NCI-H1092 treated with DMSO at 0.1 percent for 48 hours (cell line): ENCODE measurements around the gene TOE1.
"Not testable (repeated sequence)": the region's sequence is repeated elsewhere in the genome, so short reads cannot be mapped to it uniquely, and the experiment has no call there.

Experiments
- DNase-seq: peaks from one replicate; lab custom pipeline; 2025; lab: John Stamatoyannopoulos, UW

The TOE1 gene

GRCh38 chr1:45339789-45340558 lies at the start of gene TOE1, which contains the start of gene MUTYH:
Gene TOE1, plus strand, starts transcription at chr1:45340170. Its CDS starts 83 bp downstream, at chr1:45340253.
Gene MUTYH, minus strand, starts transcription at chr1:45340440. Its CDS starts 5,935 bp downstream, at chr1:45334505.
- DNase-seq = peak; percentile 97

DNA sequence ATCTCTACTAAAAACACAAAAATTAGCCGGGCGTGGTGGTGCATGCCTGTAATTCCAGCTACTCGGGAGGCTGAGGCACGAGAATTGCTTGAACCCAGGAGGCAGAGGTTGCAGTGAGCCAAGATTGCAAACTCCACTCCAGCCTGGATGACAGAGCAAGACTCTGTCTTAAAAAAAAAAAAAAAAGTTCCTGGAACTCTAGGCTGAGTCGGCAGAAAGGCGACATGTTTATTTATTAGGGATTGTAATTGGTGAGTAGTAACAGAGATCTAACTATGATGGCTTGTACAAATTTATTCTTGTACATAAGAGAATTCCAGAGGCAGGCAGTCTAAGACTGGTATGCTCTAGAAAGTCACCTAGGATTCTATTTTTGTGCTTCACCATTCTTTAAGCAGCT lies 49.0 kb upstream of the TOE1 start:
- DNase-seq = not testable (repeated sequence)

- no peak for DNase-seq
These were observed 48.3 kb upstream of the TOE1 start for GRCh38 chr1:45291716-45292115.

DNA sequence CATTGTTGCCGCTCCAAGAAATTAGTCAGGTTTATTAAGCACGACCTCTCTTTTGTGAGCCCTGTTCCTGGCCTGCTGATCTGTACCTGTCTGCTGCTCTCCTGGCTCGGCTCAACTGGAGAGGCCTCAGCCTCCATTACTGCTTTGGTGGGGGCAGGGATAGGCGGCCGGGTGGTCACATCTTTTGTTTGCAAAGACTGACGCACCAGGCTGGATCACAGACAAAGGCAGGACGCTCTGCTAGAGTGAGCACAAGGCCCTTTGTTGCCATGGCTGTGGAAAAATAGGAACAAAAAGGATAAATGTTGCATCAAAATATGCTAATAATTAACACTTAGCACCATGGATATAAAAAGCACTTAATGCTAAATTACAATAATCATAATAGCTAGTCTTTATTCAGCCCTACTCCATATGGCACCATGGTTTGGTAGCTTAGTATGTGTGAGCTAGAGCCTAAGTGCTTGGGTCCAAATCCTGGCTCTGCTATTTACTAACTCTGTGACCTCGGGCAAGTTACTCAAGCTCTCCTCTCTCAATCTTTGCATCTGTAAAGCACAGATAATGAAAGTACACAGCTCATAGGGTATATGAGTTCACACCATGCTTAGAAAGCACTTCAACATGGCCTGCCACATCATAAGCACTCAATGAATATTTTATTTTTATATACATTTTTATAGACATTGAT lies 42.2 kb upstream of the TOE1 start:
- no peak for DNase-seq

- no peak for DNase-seq
These were observed 40.7 kb upstream of the TOE1 start for GRCh38 chr1:45299296-45299695.

DNA sequence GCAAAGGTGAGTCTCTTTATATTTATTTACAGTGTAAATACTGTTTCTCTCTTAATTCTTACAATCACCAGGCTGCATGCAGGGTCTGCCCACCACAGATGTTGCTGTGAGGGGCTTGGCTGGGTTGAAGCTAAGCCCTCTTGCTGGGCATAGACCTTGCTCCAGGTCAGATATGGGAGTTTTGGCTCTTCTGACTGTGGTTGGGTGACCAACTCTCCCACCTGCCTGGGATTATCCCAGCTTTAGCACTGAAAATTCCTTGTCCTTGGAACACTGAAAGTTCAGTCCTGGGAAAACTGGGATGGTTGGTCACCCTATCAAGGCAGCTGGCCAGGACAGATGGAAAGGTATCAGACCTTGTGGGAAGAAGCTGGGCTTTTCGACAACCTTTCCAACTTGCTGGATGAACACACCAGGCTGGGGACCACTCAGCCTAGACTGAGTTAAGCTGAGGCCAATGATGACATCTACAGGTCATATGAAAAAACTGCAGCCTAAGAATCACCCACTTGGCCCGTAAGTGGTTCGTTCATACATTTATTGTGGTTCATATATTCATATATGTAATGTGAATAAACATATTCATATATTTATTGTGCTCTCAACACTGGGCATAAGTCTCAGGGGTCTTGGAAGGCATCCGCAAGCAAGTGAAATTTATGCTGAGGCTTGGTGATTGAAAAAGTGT lies 39.8 kb upstream of the TOE1 start:
- peak; percentile 85 for DNase-seq

- DNase-seq = no peak
These were observed 39.3 kb upstream of the TOE1 start for GRCh38 chr1:45300669-45300997.

- no peak for DNase-seq
These were observed 37.3 kb upstream of the TOE1 start for GRCh38 chr1:45302505-45303150.

DNA sequence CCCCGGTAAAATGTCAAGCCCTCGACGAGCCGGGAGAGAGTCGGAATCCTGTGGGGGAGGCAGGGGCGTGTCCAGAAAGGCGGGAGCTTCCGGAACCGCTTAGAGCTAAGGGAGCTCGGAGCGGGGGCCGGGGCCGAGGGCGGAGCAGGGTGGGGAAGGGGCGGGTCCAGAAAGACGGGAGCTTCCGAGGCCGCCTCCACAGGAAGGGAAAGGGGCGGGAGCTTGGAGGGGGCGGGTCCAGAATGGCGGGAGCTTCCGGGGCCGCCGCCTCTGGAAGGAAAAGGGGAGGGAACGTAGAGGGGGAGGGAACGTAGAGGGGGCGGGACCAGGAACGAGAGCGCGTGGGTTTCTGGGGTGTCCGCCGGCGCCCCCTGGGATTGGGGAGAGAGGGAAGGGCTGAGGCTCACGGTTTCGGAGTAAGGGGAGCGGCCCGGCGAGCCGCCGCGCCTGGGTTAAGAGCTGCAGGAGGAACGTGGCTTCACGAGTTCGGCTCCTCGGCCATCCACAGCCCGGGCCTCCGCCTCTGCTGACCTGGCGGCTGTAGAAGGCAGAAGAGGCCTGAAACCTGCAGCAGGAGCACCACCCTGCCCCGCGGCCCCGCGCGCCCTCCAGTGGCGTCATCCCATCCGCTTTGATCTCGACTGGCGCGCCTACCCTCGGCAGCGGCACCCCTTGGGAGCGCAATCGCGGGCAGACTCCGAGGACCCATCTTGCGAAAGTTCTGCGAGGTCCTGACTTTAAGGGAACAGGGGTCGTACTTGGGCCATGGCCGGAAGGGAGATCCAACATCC lies 36.3 kb upstream of the TOE1 start:
- DNase-seq = peak; percentile 99

GRCh38 chr1:45304311-45305081 lies 35.5 kb upstream of the TOE1 start:
- DNase-seq = peak; percentile 25

GRCh38 chr1:45305231-45305630 lies 34.7 kb upstream of the TOE1 start:
- no peak for DNase-seq

DNA sequence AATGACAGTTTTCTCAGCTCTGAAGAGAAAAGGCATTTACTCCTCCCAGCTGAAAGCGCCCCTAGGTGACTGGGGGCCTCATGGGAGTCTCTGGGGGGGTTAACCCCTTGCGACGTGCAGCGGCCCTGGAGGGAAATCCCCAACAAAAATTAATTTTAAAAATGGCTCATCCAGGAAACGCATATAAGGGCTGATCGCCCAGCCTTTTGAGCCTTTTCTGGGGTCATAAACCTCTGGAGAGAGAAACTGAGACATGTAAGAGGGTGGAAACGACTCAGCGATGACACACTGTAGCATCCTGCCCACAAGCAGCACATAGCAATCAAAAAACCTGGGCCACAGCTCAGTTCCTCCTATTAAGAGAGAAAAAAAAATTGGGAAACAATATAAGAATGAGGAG lies 33.7 kb upstream of the TOE1 start:
- DNase-seq = no peak

GRCh38 chr1:45306905-45307304 lies 33.1 kb upstream of the TOE1 start:
- DNase-seq = no peak

DNA sequence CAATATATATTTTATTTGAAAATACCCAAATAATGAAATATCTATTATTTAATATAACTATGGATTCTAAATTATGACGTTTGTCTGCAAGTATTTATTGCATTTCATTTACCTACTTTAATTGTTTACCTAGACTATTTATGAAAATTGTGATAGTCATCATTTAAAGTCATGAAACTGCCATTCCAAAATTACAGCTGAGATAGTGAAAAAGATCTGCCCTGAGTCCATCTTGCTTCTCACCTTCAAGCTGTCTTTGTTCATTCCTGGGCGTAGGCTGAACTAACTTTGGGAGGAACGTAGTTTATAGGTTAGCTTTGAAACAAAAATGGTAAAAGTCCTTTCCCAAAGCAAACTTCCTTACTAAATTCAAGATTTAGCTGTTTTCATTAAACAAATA lies 25.7 kb upstream of the TOE1 start:
- no peak for DNase-seq

- no peak for DNase-seq
These were observed 22.8 kb upstream of the TOE1 start for GRCh38 chr1:45317166-45317565.

DNA sequence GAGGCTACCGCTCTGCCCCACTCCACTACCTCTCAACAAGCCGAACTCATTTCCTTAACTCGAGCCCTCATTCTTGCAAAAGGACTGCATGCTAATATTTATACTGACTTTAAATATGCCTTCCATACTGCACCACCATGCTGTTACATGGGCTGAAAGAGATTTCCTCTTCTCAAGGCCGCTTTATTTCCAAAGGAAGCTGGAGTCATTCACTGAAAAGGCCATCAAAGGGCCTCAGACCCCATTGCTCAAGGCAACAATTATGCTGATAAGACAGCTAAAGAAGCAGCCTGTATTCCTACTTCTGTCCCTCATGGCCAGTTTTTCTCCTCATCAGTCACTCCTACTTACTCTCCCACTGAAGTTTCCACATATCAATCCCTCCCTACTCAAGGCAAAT lies 20.2 kb upstream of the TOE1 start:
- DNase-seq = no peak

- no peak for DNase-seq
These were observed 18.5 kb upstream of the TOE1 start for GRCh38 chr1:45321444-45321843.

DNA sequence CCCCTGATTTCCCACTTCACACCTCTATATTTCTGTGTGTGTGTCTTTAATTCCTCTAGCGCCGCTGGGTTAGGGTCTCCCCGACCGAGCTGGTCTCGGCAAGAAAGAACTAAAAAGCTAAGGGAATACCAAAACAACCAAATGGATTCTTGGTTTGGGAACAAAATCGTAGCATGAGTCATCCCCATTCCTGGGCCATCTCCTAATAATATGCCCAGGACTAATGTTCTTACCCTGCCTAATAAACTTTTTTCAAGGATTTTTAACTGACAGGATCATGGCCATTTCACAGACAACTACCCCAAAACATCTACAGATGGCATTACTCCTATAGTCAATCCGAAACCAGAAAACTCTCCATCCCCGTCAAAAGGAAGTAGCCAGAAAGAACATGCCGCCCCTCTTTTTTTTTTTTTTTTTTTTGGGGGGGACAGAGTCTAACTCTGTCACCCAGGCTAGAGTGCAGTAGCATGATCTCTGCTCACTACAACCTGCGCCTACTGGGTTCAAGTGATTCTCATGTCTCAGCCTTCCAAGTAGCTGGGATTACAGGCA lies 17.4 kb upstream of the TOE1 start:
- no peak for DNase-seq

DNA sequence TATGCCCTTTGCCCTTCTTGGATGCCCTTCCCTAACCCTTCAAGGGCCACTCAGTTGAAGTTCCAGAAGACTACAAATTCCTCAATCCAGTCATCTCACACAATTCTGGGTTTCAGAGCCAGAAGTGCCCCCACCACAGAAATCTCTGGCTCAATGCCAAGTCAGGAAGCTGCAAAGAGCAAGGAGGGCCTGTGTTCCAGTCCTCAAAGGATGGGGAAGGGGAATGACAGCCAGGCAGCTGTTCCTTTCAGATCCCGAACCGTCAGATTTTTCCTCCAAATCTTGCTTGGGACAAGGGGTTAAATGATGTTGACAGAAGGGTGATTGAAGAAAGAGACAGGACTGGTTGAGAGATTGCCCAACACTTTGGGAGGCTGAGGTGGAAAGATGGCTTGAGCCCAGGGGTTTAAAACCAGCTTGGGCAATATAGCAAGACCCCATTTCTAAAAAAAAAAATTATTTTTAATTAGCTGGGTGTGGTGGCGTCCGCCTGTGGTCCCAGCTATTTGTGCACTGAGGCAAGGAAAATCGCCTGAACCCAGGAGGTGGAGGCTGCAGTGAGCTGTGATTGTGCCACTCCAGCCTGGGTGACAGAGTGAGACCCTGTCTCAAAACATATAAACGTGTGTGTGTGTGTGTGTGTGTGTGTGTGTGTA lies 14.0 kb upstream of the TOE1 start:
- peak; percentile 41 for DNase-seq
